ACC112 (cell line): ENCODE data around the gene CCDC12.

ENCODE experiments used
- H2AFZ ChIP-seq: fragments of 200-600 bp; sonication (generic); one replicate; pipeline ENCODE4 v1.6.0; 2017; ENCODE audit warnings: antibody characterized with exemption, low read length; ENCODE audit not compliant: unreplicated experiment
- H3K27ac ChIP-seq: fragments of 200-600 bp; sonication (generic); 2 replicates; pipeline ENCODE4 v1.5.1; 2014; ENCODE audit warnings: low read depth, mild to moderate bottlenecking, antibody characterized with exemption, low read length, moderate library complexity
- H3K27me3 ChIP-seq: fragments of 200-600 bp; sonication (generic); 2 replicates; pipeline ENCODE4 v1.6.1; 2014; ENCODE audit warnings: mild to moderate bottlenecking, antibody characterized with exemption, low read length, moderate library complexity, mixed read lengths; ENCODE audit not compliant: insufficient read depth
- H3K36me3 ChIP-seq: fragments of 200-600 bp; sonication (generic); 2 replicates; pipeline ENCODE4 v1.6.1; 2016; ENCODE audit warnings: mild to moderate bottlenecking, antibody characterized with exemption, low read length, moderate library complexity, mixed read lengths; ENCODE audit not compliant: insufficient read depth
- H3K4me1 ChIP-seq: fragments of 200-600 bp; sonication (generic); one replicate; pipeline ENCODE4 v1.6.1; 2016; ENCODE audit warnings: low read length, mixed read lengths; ENCODE audit not compliant: insufficient read depth, unreplicated experiment, control insufficient read depth
- H3K4me3 ChIP-seq: fragments of 200-600 bp; sonication (generic); 2 replicates; pipeline ENCODE4 v1.5.1; 2014; ENCODE audit warnings: mild to moderate bottlenecking, low read depth, low read length
- H3K79me2 ChIP-seq: fragments of 200-600 bp; sonication (generic); one replicate; pipeline ENCODE4 v1.6.0; 2016; ENCODE audit warnings: low read length; ENCODE audit not compliant: control insufficient read depth, unreplicated experiment, insufficient read depth

The CCDC12 gene

DNA sequence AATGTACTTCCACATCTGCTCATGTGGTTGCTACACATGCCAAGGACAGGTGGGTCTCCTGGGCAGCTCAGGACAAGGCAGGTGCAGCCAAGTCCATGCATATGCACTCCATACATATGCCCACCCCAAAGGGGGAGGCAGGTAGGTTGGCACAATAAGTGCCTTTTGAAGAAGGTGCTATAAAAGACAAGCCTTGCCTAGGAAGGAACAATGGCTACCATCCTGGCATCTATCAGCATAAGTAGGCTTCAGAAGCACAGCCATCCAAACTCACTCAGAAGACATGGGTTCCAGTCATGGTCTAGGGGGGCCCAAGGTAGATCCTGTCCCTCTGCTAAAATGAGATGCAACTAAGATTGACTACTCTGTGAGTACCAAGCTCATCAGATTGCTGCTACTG, 37.5 kb upstream of the CCDC12 start:
- Histone ChIP-seq H3K27ac (no peak overlapping the region), H3K79me2 (no peaks in the 10 kb centered on the region)

DNA sequence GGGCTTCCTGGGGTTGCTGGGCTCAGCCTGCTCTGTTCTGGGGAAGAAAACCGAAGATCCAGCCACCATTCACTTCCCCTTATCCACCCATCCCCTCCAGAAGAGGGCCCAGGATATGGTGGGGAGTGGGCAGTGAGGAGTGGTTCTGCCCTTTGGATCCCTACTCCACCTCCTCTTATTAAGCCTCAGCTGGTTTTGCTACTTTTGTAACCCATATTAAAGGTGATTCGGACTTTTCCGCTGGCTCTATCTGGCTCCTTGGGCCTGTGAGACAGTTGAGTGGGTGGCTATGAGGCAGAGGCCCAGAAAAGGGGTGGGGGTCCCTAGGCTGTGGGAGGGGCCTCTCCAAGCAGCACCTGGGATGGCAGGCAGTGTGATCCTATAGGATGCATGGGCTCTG, 36.7 kb upstream of the CCDC12 start:
- H3K27me3 ChIP-seq: no peaks in the 10 kb centered on the region
- H3K4me1 ChIP-seq: peaks cover 26% of the 10 kb centered on the region
- no peak overlapping the region for H3K4me3 ChIP-seq
- no peak overlapping the region for H2AFZ ChIP-seq
- H3K27ac ChIP-seq: no peak overlapping the region
- H3K36me3 ChIP-seq: no peaks in the 10 kb centered on the region
- H3K79me2 ChIP-seq: no peaks in the 10 kb centered on the region

More for the DNA sequence above, 37.5 kb upstream of the CCDC12 start:
- Histone ChIP-seq H3K4me3 (no peak overlapping the region), H3K4me1 (peaks cover 26% of the 10 kb centered on the region), H3K27me3 (no peaks in the 10 kb centered on the region), H2AFZ (no peak overlapping the region), H3K36me3 (no peaks in the 10 kb centered on the region)

DNA sequence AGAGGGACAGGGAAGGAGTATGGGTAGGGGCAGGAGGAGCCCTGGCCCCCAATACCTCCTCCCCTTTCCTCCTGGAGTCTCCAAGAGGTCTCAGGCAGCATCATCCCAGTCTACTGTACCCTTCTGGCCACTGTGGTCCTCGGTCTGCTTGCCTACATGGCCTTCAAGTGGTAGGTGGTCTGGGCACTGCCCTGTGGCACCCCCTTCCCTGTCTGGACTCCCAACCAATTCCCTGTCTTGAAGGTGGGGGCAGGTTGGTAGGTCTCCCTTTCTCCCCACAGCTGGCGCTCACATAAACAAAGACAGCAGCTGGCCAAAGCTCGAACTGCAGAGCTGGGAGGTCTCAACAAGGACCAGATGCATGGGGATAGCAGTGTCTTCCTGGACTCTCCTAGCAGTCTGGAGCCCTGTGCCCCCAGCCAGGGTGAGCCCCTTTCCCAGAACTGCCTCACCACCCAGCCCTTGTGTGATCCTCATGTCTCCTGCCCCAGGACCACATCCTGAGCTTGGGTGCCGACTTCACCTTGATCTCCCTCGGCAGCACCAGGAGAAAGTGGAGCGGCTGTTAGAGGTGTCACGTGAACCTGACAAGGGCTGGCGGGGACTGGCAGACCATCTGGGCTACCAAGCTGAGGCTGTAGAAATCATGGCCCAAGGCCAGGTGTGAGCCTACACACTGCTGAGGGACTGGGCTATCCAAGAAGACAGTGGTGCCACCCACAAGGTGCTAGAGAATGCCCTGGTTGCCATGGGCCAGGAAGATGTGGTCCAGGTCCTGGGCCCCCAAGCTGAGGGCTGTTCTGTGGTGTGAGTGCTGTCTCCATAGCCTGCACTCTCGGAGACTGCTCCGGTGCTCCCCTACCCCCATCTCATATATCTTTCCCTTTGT, 36.0 kb upstream of the CCDC12 start:
- H3K4me3 ChIP-seq: no peak overlapping the region
- no peaks in the 10 kb centered on the region for H3K79me2 ChIP-seq
- no peaks in the 10 kb centered on the region for H3K36me3 ChIP-seq
- no peak overlapping the region for H2AFZ ChIP-seq
- H3K4me1 ChIP-seq: peaks cover 19% of the 10 kb centered on the region
- no peaks in the 10 kb centered on the region for H3K27me3 ChIP-seq
- H3K27ac ChIP-seq: no peak overlapping the region

DNA sequence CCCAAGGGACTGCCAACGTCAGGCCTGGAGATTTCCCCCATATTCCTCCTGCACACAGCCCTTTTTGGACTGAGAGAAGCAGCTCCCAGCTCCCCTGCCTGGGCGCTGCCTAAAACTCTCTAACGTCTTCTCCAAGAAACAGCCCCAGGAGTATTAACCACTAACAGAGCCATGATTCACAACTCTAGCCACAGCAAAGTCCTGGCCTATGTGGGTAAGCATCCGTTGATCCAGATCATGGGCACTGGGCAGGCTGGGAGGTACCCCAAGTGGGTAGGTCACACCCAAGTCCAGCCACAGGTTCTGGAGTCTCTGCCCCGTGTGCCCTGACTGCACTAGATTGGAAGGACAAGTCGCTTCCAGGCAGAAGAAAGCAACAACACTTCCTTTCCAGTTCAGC, 34.8 kb upstream of the CCDC12 start:
- Histone ChIP-seq H3K36me3 (no peaks in the 10 kb centered on the region), H3K27ac (no peak overlapping the region)

DNA sequence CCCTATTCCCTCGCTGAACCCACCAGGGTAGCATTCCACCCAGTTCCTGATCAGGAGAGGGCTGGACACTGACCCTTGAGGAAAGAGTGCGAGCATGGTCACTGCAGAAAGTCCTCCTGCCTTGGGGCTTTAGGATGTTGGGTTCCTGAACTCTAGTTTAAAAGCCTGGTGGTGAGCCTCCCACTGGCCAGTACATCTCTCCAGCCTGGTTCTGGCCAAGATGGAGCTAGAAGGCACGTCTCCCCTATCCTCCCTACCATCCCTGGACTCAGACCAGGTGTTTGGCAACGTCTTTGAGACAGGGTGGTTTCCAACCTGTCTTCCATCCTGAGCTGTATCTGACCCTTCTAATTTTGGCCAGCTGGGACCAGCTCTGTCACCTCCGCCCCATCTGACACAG, 34.4 kb upstream of the CCDC12 start:
- H2AFZ ChIP-seq: no peak overlapping the region
- H3K27ac ChIP-seq: no peak overlapping the region
- no peaks in the 10 kb centered on the region for H3K36me3 ChIP-seq
- no peak overlapping the region for H3K4me3 ChIP-seq
- peaks cover 3% of the 10 kb centered on the region for H3K4me1 ChIP-seq
- no peaks in the 10 kb centered on the region for H3K79me2 ChIP-seq
- H3K27me3 ChIP-seq: no peaks in the 10 kb centered on the region

More for the DNA sequence above, 34.8 kb upstream of the CCDC12 start:
- no peaks in the 10 kb centered on the region for H3K27me3 ChIP-seq
- H2AFZ ChIP-seq: no peak overlapping the region
- peaks cover 7% of the 10 kb centered on the region for H3K4me1 ChIP-seq
- no peak overlapping the region for H3K4me3 ChIP-seq
- H3K79me2 ChIP-seq: no peaks in the 10 kb centered on the region

DNA sequence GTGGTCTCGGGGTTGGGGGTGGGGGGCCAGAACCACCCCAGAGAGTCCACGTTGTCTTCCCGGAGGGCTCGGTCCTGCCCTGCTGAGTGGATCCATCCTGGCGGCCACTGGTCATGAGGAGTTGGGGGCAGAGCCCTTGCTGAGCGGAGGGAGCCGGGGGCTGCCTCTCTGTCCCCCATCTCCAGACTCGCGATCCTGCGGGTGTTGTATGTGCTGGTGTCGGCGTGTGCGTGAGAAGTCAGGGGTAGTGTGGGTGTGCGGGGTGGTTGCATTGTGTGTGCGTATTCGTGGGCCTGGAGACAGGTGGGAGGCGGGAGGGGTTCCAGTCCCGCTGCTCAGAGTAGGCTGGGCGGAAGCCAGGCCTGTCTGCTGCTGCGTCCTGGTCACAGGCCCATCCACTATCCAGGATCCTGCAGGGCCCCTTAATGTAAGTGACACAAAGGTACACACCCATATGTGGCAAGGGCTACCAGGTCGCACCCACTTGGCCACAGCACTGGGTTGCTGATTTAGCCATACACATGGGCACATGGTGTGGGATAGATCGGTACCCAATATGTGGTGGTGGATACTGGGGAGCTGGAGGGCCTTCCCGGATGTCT, 33.7 kb upstream of the CCDC12 start:
- no peak overlapping the region for H3K27ac ChIP-seq
- no peaks in the 10 kb centered on the region for H3K36me3 ChIP-seq
- no peaks in the 10 kb centered on the region for H3K79me2 ChIP-seq
- H3K27me3 ChIP-seq: no peaks in the 10 kb centered on the region
- peaks cover 3% of the 10 kb centered on the region for H3K4me1 ChIP-seq
- peak overlapping the region; percentile 83 for H3K4me3 ChIP-seq
- H2AFZ ChIP-seq: peak overlapping the region; percentile 83

DNA sequence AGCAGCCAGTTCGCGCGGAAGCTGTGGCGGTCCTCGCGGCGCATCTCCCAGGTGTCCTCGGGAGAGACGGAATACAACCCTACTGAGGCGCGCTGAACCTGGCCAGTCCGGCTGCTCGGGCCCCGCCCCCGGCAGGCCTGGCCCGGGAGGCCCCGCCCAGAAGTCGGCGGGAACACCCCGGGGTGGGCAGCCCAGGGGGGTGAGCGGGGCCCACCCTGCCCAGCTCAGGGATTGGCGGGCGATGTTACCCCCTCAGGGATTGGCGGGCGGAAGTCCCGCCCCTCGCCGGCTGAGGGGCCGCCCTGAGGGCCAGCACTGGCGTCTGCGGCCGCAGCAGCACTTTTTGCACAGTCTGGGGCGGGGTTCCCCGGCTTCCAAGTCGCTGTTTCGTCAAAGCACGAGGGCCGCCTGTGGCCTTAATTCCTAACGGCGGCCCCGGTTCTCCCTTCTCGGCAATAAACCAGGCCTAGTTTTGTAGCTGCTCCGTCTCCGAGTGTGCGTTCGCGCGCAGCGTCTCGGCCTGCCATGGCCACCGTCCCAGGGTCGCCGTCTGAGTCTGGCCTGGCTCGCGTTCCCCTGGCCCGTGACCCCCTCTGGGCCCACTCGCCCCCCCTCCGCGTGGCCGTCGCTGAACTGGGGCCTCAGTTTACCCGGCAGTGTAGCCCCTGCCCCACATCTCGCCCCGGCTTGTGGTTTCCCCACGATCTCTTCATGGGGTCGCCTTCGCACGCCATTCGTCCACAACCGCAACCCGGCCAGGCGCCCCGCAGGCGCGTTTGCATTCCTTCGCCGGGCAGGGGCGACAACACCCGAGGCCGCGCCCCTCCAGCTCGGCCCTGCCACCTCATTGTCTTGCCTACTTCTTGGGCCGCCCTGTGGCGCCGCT, 32.9 kb upstream of the CCDC12 start:
- H3K27ac ChIP-seq: peak overlapping the region; percentile 58; the same call in 1 of the 2 replicates

DNA sequence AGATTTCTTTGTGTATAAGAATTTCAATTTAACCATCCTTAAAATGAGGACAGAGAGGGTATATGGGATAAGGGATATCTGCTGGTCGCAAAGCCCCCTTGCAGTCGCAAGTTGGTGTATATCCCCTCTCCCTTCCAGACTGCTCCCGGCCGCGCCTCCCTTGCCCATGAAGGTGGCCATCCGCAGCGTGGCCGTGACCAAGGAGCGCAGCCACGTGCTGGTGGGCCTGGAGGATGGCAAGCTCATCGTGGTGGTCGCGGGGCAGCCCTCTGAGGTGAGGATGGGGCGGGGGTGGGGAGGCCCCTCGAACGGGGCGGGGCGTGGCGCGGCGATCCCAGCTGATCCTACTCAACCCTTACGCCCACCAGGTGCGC, 32.3 kb upstream of the CCDC12 start:
- peak overlapping the region; percentile 58 for H2AFZ ChIP-seq

More for the DNA sequence above, 32.9 kb upstream of the CCDC12 start:
- Histone ChIP-seq H2AFZ (peak overlapping the region; percentile 83), H3K79me2 (no peaks in the 10 kb centered on the region), H3K27me3 (no peaks in the 10 kb centered on the region), H3K36me3 (no peaks in the 10 kb centered on the region), H3K4me3 (peak overlapping the region; percentile 83), H3K4me1 (peaks cover 3% of the 10 kb centered on the region)

DNA sequence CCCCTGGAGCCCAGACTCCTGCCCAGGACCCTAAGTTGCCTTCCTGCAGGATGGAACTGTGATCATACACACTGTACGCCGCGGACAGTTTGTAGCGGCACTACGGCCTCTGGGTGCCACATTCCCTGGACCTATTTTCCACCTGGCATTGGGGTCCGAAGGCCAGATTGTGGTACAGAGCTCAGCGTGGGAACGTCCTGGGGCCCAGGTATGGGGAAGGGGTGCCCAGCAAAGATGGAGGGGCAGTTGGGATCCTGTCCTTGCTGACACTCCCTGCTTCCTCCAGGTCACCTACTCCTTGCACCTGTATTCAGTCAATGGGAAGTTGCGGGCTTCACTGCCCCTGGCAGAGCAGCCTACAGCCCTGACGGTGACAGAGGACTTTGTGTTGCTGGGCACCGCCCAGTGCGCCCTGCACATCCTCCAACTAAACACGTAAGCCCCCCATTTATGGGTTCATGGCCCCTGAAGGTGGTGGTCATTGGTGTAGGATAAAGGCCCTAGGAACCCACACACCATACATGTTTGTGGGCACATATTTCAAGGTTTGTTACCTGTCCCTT, 31.8 kb upstream of the CCDC12 start:
- no peaks in the 10 kb centered on the region for H3K36me3 ChIP-seq
- peak overlapping the region; percentile 83; the same call in 1 of the 2 replicates for H3K4me3 ChIP-seq
- no peak overlapping the region for H2AFZ ChIP-seq
- H3K79me2 ChIP-seq: no peaks in the 10 kb centered on the region
- no peaks in the 10 kb centered on the region for H3K27me3 ChIP-seq
- no peak overlapping the region for H3K27ac ChIP-seq
- peaks cover 3% of the 10 kb centered on the region for H3K4me1 ChIP-seq

More for the DNA sequence above, 32.3 kb upstream of the CCDC12 start:
- Histone ChIP-seq H3K27me3 (no peaks in the 10 kb centered on the region), H3K36me3 (no peaks in the 10 kb centered on the region), H3K4me1 (peaks cover 3% of the 10 kb centered on the region), H3K27ac (no peak overlapping the region), H3K79me2 (no peaks in the 10 kb centered on the region), H3K4me3 (peak overlapping the region; percentile 83)
